GM19238 (cell line): Measurements from ENCODE around the gene FOXN3.
"Not testable (repeated sequence)": the region's sequence is repeated elsewhere in the genome, so short reads cannot be mapped to it uniquely, and the experiment has no call there.

Experiments
- DNase-seq: peaks from one replicate; pipeline ENCODE4 v3.0.0; 2011; ENCODE audit warnings: low spot score; ENCODE audit not compliant: insufficient read length

The FOXN3 gene

DNA sequence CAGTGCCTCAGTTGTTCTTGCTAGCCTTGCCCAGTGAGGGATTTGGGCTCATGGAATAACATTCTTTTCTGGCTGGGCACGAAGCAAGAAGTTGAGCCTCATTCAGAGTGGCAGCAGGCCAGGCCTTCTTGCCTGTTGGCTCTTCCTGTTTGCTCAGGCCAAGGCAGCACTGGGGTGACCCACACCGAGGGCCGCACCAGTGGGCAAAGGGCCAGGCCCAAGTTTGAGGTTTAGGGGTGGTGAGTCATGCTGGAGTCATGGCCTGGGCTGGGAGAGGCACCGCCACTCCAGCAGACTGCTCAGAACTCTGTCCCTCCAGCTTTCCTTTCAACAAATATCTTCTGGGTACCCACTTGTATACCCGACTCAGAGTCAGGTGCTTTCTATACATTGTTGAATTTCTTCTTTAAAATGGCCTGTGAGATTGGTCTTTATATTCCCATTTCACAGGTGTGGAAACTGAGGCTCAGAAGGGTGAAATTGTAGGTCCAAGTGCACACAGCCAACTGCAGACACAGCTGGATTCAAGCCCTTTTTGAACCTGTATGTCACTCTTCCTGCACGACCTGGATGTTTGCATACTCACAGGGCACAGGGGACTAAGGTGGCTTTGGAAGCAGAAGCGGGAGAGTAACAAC lies 279.4 kb downstream of the FOXN3 start:
- DNase-seq, result no peak

DNA sequence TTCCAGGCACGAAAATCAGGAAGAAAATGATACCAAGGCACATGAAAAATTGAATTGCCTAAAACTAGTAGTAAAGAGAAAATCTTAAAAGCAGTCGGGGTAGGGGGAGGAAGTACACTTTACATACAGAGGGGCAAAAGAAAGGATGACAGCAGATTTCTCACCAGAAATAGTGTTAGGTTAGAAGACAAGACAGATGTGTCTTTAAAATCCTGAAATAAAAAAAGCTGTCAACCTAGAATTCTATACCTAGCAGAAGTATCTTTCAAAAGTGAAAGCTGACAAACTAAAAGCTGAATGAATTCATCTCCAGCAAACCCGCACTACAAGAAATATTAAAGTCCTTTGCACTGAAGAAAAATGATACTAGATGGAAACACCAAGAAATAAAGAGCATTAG lies 280.4 kb downstream of the FOXN3 start:
- DNase-seq, result no peak

- DNase-seq, result no peak
These were observed 282.4 kb downstream of the FOXN3 start for GRCh38 chr14:89134640-89135039.

GRCh38 chr14:89131004-89131750 lies 285.9 kb downstream of the FOXN3 start:
- DNase-seq, result no peak

DNA sequence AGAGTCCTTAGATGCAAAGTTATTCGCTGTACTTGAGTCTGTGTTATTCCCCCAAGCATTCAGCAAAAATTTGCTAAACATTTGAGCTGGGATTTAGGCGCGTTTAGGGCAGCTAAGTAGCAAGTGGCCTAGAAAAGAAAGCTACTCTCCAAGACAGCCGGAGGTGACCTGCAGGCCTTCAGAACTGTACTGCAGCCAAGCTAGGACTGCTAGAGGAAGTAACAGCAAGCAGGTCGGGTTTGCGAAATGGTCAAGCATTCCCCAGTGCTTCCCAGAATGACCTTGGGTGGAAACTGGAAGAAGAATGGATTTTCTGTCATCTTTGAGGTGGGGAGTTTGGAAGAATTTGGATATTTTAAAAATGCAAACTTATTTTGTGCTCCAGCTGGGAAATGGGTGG lies 287.5 kb downstream of the FOXN3 start:
- no peak for DNase-seq

GRCh38 chr14:89128311-89129026 lies 288.6 kb downstream of the FOXN3 start:
- DNase-seq, result no peak

- DNase-seq, result no peak
These were observed 290.6 kb downstream of the FOXN3 start for GRCh38 chr14:89126461-89126860.

GRCh38 chr14:89125216-89125615 lies 291.8 kb downstream of the FOXN3 start:
- DNase-seq, result no peak

- no peak for DNase-seq
These were observed 293.2 kb downstream of the FOXN3 start for GRCh38 chr14:89123851-89124250.

GRCh38 chr14:89123215-89123614 lies 293.8 kb downstream of the FOXN3 start:
- no peak for DNase-seq

DNA sequence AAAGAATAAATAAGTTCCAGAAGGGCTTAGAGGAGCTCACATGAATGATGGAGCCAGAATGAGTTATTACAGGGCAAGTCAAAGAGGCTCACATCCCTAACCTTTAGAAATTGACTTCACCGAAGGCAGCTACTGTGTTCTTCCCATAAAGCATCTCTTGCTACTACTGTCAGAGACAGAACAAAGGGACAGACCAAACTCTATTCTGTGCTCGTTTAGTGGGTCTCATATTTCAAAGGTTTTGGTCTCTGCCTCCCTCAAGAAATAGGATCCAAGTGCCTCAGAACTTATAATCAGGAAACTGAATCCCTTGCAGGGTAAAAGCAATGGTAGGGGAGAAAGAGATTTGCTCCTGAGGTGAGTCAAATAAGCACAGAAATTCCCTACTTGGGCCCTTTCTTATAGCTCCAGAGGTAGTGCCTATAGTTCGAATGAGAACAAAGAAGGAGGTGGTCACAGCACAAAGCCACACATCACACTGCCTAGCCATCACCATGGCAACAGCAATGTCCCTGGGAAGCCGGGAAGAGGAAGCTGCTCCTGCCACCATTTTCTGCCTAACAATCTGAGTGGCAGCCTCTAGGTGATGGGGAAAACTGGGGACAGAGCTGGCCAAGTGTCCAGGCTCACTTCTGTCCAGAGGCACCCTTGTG lies 294.9 kb downstream of the FOXN3 start:
- DNase-seq, result no peak

DNA sequence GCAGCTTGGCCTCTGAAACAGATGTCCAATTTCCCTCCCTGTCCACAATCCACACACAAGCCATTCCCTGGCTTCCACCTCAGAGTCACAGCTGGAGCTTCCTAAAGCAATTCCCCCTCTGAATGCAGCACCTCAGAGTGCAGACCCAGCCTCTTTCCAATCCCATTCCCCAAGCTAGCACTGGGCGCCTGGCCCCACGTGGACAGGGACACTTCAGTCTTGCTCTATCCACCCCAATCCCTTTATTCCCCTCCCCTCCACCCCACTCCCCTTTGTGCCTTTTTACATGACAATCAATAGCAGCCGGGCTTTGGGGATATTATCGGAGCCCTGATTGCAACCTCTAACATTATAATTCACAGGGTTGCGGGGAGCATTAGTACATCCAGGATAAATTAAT lies 300.0 kb downstream of the FOXN3 start:
- no peak for DNase-seq

DNA sequence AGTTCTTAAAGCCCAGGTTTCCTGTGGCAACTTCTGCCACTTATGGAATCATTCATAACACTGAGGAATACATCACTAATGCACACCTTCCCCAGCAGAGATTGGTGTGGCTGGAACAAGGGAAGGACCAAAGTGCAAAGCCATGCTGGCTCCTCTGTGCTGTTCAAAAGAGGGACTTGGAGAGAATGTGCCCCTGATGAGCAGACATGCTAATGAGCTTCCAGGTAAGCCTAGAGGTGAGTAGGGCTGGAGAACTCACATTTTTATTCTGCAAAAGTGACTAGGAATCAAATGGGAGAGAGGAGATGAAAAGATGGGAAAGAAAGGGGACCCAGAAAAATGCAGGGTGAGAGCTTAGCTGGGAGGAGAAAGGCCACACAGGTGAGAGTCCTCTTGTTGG lies 302.9 kb downstream of the FOXN3 start:
- DNase-seq, result no peak

DNA sequence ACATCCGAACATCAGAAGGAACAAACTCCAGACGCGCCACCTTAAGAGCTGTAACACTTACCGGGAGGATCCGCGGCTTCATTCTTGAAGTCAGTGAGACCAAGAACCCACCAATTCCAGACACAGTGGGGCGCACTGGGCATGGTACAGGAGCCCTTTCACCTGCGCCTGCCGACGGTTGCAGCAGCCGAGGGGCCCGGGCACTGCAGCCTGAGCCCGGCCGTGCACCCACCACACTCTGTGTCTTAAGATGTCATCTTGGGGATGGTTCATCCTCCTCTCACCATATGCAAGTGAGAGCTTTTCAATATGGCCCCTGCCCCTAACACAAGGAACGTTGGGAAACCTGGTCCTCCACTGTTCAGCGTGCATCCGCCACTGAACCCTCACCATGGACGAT lies 304.3 kb downstream of the FOXN3 start:
- DNase-seq, result no peak

- DNase-seq, result not testable (repeated sequence)
These were observed 305.1 kb downstream of the FOXN3 start for GRCh38 chr14:89111766-89112543.

DNA sequence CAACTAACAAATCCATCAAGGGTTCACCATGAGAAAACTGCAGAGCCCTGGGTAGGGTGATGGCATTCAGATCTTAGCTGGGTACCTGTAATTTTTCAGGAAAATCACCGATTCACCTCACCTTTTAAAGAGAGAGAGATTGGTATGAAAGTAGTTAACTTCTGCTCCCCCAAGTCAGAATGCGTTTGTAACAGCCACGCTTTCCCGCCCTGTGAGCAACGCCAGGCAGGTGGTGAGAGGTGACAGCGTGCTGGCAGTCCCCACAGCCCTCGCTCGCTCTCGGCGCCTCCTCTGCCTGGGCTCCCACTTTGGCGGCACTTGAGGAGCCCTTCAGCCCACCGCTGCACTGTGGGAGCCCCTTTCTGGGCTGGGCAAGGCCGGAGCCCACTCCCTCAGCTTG lies 305.8 kb downstream of the FOXN3 start:
- not testable (repeated sequence) for DNase-seq

- DNase-seq, result no peak
These were observed 306.9 kb downstream of the FOXN3 start for GRCh38 chr14:89110110-89110509.

- no peak for DNase-seq
These were observed 308.4 kb downstream of the FOXN3 start for GRCh38 chr14:89108608-89109007.

- no peak for DNase-seq
These were observed 309.4 kb downstream of the FOXN3 start for GRCh38 chr14:89107626-89108025.
